Mesenchymal stem cell (in vitro differentiated cells and primary cell): ENCODE data around the gene NRXN3.

ENCODE experiments used
- DNase-seq: peaks from one replicate; pipeline ENCODE4 v3.0.0-alpha.2; 2013
- H2AFZ ChIP-seq: one replicate; pipeline ENCODE4 v1.6.1; 2013; ENCODE audit warnings: low read depth, mild to moderate bottlenecking, control low read depth, inconsistent platforms, low read length, moderate library complexity
- H2AK5ac ChIP-seq: 2 replicates; pipeline ENCODE4 v1.6.1; 2013; ENCODE audit warnings: low read length, moderate library complexity, mild to moderate bottlenecking, inconsistent platforms; ENCODE audit not compliant: severe bottlenecking
- H2BK120ac ChIP-seq: one replicate; pipeline ENCODE4 v1.6.1; 2013; ENCODE audit warnings: low read depth, mild to moderate bottlenecking, inconsistent platforms, low read length, moderate library complexity
- H2BK12ac ChIP-seq, 2 experiments: one replicate each; pipeline ENCODE4 v1.6.1; 2013; ENCODE audit warnings: inconsistent platforms in 2 of 2, low read length in 2 of 2, mild to moderate bottlenecking in 2 of 2, moderate library complexity in 2 of 2, control low read depth in 1 of 2
- H2BK15ac ChIP-seq: one replicate; pipeline ENCODE4 v1.6.1; 2013; ENCODE audit warnings: mild to moderate bottlenecking, low read depth, inconsistent platforms; ENCODE audit not compliant: poor library complexity, severe bottlenecking
- H2BK5ac ChIP-seq: 2 replicates; pipeline ENCODE4 v1.6.1; 2013; ENCODE audit warnings: low read depth, mild to moderate bottlenecking, low read length, control low read depth, inconsistent platforms; ENCODE audit not compliant: poor library complexity, severe bottlenecking
- H3K14ac ChIP-seq, 2 experiments: one replicate each; pipeline ENCODE4 v1.6.1; 2013; ENCODE audit warnings: inconsistent platforms in 2 of 2, low read length in 2 of 2, control low read depth in 1 of 2, mild to moderate bottlenecking in 1 of 2, moderate library complexity in 1 of 2
- H3K18ac ChIP-seq, 2 experiments: one replicate each; pipeline ENCODE4 v1.6.1; 2013; ENCODE audit warnings: inconsistent platforms in 2 of 2, low read length in 2 of 2, control low read depth in 1 of 2, low read depth in 1 of 2, mild to moderate bottlenecking in 1 of 2
- H3K23ac ChIP-seq, 2 experiments: one replicate each; pipeline ENCODE4 v1.6.1; 2013; ENCODE audit warnings: inconsistent platforms in 2 of 2, low read length in 2 of 2, mild to moderate bottlenecking in 2 of 2, moderate library complexity in 2 of 2, control low read depth in 1 of 2
- H3K27ac ChIP-seq: 2 replicates; pipeline ENCODE4 v1.5.1; 2013; ENCODE audit warnings: mild to moderate bottlenecking, moderate library complexity, low read length, control low read depth, inconsistent platforms; ENCODE audit not compliant: poor library complexity, severe bottlenecking
- H3K27me3 ChIP-seq, 2 experiments: 2 replicates each; pipeline versions ENCODE4 v1.6.1 to v1.7.0; 2013; ENCODE audit warnings: low read length in 2 of 2, mild to moderate bottlenecking in 2 of 2, moderate library complexity in 2 of 2, control low read depth in 1 of 2, inconsistent platforms in 1 of 2; ENCODE audit not compliant: control insufficient read depth in 1 of 2, insufficient read depth in 1 of 2
- H3K36me3 ChIP-seq, 2 experiments: 2 replicates each; pipeline versions ENCODE4 v1.6.1 to v1.7.0; 2013; ENCODE audit warnings: low read length in 2 of 2, control low read depth in 1 of 2, inconsistent platforms in 1 of 2, low read depth in 1 of 2, mild to moderate bottlenecking in 1 of 2; ENCODE audit not compliant: insufficient read depth in 2 of 2, control insufficient read depth in 1 of 2
- H3K4ac ChIP-seq, 2 experiments: one replicate each; pipeline ENCODE4 v1.6.1; 2013; ENCODE audit warnings: inconsistent platforms in 2 of 2, low read length in 2 of 2, mild to moderate bottlenecking in 2 of 2, moderate library complexity in 2 of 2, control low read depth in 1 of 2, low read depth in 1 of 2
- H3K4me1 ChIP-seq: 2 replicates; pipeline ENCODE4 v1.6.1; 2013; ENCODE audit warnings: low read depth, low read length, control low read depth; ENCODE audit not compliant: control insufficient read depth, insufficient read depth
- H3K4me2 ChIP-seq: 2 replicates; pipeline ENCODE4 v1.6.1; 2013; ENCODE audit warnings: low read length, mild to moderate bottlenecking, inconsistent platforms; ENCODE audit not compliant: poor library complexity, severe bottlenecking
- H3K4me3 ChIP-seq, 2 experiments: 2 replicates each; pipeline versions ENCODE4 v1.5.1 to v1.7.0; 2013; ENCODE audit warnings: low read length in 2 of 2, mild to moderate bottlenecking in 2 of 2, control low read depth in 1 of 2, low read depth in 1 of 2; ENCODE audit not compliant: insufficient read depth in 1 of 2
- H3K79me1 ChIP-seq: replicated peaks from 2 replicates; pipeline ENCODE4 v1.6.1; 2013; ENCODE audit warnings: mild to moderate bottlenecking, control low read depth, low read length, inconsistent platforms; ENCODE audit not compliant: poor library complexity, severe bottlenecking
- H3K9ac ChIP-seq: 2 replicates; pipeline ENCODE4 v1.7.0; 2013; ENCODE audit warnings: mild to moderate bottlenecking, low read length, moderate library complexity
- H3K9me3 ChIP-seq: 2 replicates; pipeline ENCODE4 v1.7.0; 2013; ENCODE audit warnings: mild to moderate bottlenecking, low read length; ENCODE audit not compliant: control insufficient read depth
- H4K8ac ChIP-seq: one replicate; pipeline ENCODE4 v1.6.1; 2013; ENCODE audit warnings: inconsistent platforms, mild to moderate bottlenecking, low read length, moderate library complexity
- H4K91ac ChIP-seq: one replicate; pipeline ENCODE4 v1.6.1; 2013; ENCODE audit warnings: mild to moderate bottlenecking, low read length, inconsistent platforms
- WGBS: methylation state at CpG from one replicate; pipeline ENCODE4 v1.1.7; 2013; ENCODE audit warnings: mixed read lengths; 5-methylcytosine and 5-hydroxymethylcytosine counted together

NRXN3 gene

GRCh38 chr14:78752518-78753188 lies 582.5 kb downstream of the NRXN3 start:
- no peak for DNase-seq
- no peak overlapping the region for H3K9ac ChIP-seq
- no peaks in the 10 kb centered on the region for H3K27me3 ChIP-seq
- no peak overlapping the region for H2BK5ac ChIP-seq
- WGBS, result 60% methylated on average over 5 of the region's 5 CpGs
- no peak overlapping the region for H3K4me3 ChIP-seq
- no peaks in the 10 kb centered on the region for H3K79me1 ChIP-seq
- no peak overlapping the region for H3K14ac ChIP-seq
- no peak overlapping the region for H3K4ac ChIP-seq
- no peak overlapping the region for H3K4me2 ChIP-seq
- H3K23ac ChIP-seq, result no peak overlapping the region
- no peak overlapping the region for H3K18ac ChIP-seq
- no peak overlapping the region for H4K91ac ChIP-seq
- no peak overlapping the region for H2BK12ac ChIP-seq
- H2BK120ac ChIP-seq, result no peak overlapping the region
- no peak overlapping the region for H3K27ac ChIP-seq
- no peaks in the 10 kb centered on the region for H3K9me3 ChIP-seq
- H3K36me3 ChIP-seq, result no peaks in the 10 kb centered on the region
- no peaks in the 10 kb centered on the region for H3K4me1 ChIP-seq
- no peak overlapping the region for H2BK15ac ChIP-seq
- H4K8ac ChIP-seq, result no peak overlapping the region
- H2AK5ac ChIP-seq, result no peak overlapping the region
- H2AFZ ChIP-seq, result no peak overlapping the region

GRCh38 chr14:78754059-78754458 lies 583.9 kb downstream of the NRXN3 start:
- Histone ChIP-seq H3K27me3 (no peaks in the 10 kb centered on the region), H4K91ac (no peak overlapping the region), H3K9ac (no peak overlapping the region), H2BK5ac (no peak overlapping the region), H2BK15ac (no peak overlapping the region), H2BK12ac (no peak overlapping the region), H3K4me1 (no peaks in the 10 kb centered on the region), H3K4me2 (no peak overlapping the region), H3K79me1 (no peaks in the 10 kb centered on the region), H3K4ac (no peak overlapping the region), H3K36me3 (no peaks in the 10 kb centered on the region), H2BK120ac (no peak overlapping the region), H2AFZ (no peak overlapping the region), H2AK5ac (no peak overlapping the region), H3K4me3 (no peak overlapping the region), H3K23ac (no peak overlapping the region), H3K27ac (no peak overlapping the region), H3K9me3 (no peaks in the 10 kb centered on the region), H3K14ac (no peak overlapping the region), H4K8ac (no peak overlapping the region), H3K18ac (no peak overlapping the region)
- DNase-seq, result no peak
- 69% methylated on average over 6 of the region's 6 CpGs for WGBS

DNA sequence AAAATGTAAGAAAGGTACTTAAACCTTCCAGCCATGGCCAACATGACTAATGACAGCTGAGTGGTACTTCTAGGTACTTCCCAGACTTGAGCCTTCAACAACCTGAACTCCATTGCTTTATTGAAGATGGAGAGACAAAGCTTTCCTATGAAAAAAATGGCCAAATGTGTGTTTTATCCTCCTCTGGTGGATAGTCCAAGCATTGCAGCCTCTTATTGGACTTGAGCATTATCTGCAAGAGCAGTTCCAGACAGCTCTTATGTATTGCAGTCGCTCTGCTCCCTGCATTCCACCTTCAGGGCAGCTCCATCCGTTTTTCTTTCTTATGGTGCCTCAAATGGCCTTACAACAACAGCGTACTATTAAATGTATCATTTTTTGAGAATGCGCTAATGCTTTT lies 588.2 kb downstream of the NRXN3 start:
- Histone ChIP-seq H2BK15ac (no peak overlapping the region), H3K9ac (no peak overlapping the region), H3K4me3 (no peak overlapping the region), H2BK12ac (no peak overlapping the region), H3K27ac (no peak overlapping the region), H3K27me3 (no peaks in the 10 kb centered on the region), H2AFZ (no peak overlapping the region), H2BK5ac (no peak overlapping the region), H2AK5ac (no peak overlapping the region), H3K14ac (no peak overlapping the region), H3K36me3 (no peaks in the 10 kb centered on the region), H3K9me3 (no peaks in the 10 kb centered on the region), H3K4me2 (no peak overlapping the region), H2BK120ac (no peak overlapping the region), H3K4me1 (no peaks in the 10 kb centered on the region), H4K8ac (no peak overlapping the region), H3K4ac (no peak overlapping the region), H3K18ac (no peak overlapping the region), H3K23ac (no peak overlapping the region), H3K79me1 (no peaks in the 10 kb centered on the region), H4K91ac (no peak overlapping the region)
- 57% methylated on average over 4 of the region's 4 CpGs for WGBS
- peak; percentile 3 for DNase-seq

- Histone ChIP-seq H3K14ac (no peak overlapping the region), H2BK5ac (no peak overlapping the region), H3K27ac (no peak overlapping the region), H2AFZ (no peak overlapping the region), H3K4me3 (no peak overlapping the region), H4K91ac (no peak overlapping the region), H3K79me1 (no peaks in the 10 kb centered on the region), H2BK15ac (no peak overlapping the region), H3K23ac (no peak overlapping the region), H3K18ac (no peak overlapping the region), H3K9ac (no peak overlapping the region), H3K9me3 (no peaks in the 10 kb centered on the region), H2BK12ac (no peak overlapping the region), H4K8ac (no peak overlapping the region), H3K27me3 (no peaks in the 10 kb centered on the region), H3K36me3 (no peaks in the 10 kb centered on the region), H2BK120ac (no peak overlapping the region), H3K4me2 (no peak overlapping the region), H3K4me1 (no peaks in the 10 kb centered on the region), H2AK5ac (no peak overlapping the region), H3K4ac (no peak overlapping the region)
- 94% methylated on average over 4 of the region's 7 CpGs for WGBS
- no peak for DNase-seq
These were observed 592.2 kb downstream of the NRXN3 start for GRCh38 chr14:78762331-78762730.
